GM18951 (cell line): ENCODE measurements around the gene AMZ1.
"Not testable (repeated sequence)": the region's sequence is repeated elsewhere in the genome, so short reads cannot be mapped to it uniquely, and the experiment has no call there.

Experiments used
- POLR2A ChIP-seq: IDR thresholded peaks from 4 replicates; pipeline ENCODE4 v1.6.1; 2011; ENCODE audit warnings: mild to moderate bottlenecking; ENCODE audit not compliant: insufficient read length, insufficient read depth; ENCODE audit errors: extremely low read depth
- in situ Hi-C: fragments of 300-500 bp; cut with MboI; formaldehyde crosslinking; loops from one replicate; pipeline ENCODE4 v1.12.0; 2022; ENCODE audit warnings: low sequenced_read_pairs, mixed read lengths, inconsistent platforms; ENCODE audit not compliant: unreplicated experiment

Gene AMZ1

GRCh38 chr7:2668401-2668800, 19.6 kb upstream of the AMZ1 start:
- in situ Hi-C loops, result no loop called here
- no peak for TF ChIP-seq POLR2A

- in situ Hi-C loops, result loop anchor here (5.0 kb wide), 1 partner anchor 37 kb away; no protein-coding TSS in a partner anchor
- no peak for TF ChIP-seq POLR2A
Observed at GRCh38 chr7:2670171-2670570, 17.8 kb upstream of the AMZ1 start.

- in situ Hi-C loops, result loop anchor here (5.0 kb wide), 1 partner anchor 36 kb away; no protein-coding TSS in a partner anchor
- TF ChIP-seq POLR2A, result no peak
Observed at GRCh38 chr7:2670720-2671391, 17.1 kb upstream of the AMZ1 start.

DNA sequence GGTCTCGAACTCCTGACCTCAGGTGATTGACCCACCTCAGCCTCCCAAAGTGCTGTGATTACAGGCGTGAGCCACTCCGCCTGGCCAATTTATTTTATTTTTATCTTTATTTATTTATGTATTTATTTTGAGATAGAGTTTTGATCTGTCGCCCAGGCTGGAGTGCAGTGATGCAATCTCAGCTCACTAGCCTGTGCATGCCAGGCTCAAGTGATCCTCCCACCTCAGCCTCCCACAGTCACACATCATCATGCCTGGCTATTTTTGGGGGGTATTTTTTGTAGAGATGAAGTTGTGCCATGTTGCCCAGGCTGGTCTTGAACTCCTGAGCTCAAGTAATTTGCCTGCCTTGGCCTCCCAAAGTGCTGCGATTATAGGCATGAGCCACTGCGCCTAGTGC, 14.8 kb upstream of the AMZ1 start:
- in situ Hi-C loops, result loop anchor here (5.0 kb wide), 1 partner anchor 34 kb away; no protein-coding TSS in a partner anchor

DNA sequence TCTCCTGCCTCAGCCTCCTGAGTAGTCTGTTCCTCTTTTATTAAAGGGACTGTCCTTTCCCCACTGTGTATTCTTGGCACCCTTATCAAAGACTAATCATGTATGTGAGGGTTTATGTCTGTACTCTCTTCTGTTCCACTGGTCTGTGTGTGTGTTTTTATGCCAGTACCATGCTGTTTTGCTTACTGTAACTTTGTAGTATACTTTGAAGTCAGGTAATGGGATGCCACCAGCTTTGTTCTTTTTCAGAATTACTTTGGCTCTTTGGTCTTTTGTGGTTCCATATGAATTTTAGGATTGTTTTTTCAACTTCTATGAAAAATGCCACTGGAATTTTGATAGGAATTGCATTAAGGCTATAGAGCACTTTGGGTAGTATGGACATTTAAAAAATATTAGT, 14.1 kb upstream of the AMZ1 start:
- in situ Hi-C loops, result loop anchor here (5.0 kb wide), 1 partner anchor 33 kb away; no protein-coding TSS in a partner anchor
- TF ChIP-seq POLR2A, result no peak

DNA sequence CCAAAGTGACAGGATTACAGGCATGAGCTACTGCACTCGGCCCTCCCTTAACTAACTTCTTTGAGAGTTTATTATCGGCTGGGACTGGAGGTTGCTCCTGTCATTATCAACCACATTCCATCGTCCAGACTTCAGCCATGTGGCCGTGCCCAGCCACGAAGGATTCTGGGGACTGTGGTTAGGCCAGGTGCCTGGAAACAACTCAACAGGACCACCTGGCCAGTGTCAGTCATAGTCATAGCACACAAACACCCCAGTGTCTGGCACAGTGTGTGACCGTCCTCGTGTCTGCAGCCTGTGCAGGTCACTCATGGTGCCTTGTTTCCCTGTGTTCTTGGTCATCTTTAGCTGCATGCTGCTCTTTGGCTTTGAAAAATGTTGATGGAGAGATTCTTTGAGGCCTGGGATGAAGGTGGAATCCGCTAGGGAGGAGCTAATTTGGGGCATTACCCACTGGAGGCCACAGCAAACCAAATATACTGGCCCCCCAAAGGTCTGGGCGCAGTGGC, 12.7 kb upstream of the AMZ1 start:
- TF ChIP-seq POLR2A, result no peak
- in situ Hi-C loops, result no loop called here

- in situ Hi-C loops, result not testable (repeated sequence)
Observed at GRCh38 chr7:2676576-2676975, 11.4 kb upstream of the AMZ1 start.

DNA sequence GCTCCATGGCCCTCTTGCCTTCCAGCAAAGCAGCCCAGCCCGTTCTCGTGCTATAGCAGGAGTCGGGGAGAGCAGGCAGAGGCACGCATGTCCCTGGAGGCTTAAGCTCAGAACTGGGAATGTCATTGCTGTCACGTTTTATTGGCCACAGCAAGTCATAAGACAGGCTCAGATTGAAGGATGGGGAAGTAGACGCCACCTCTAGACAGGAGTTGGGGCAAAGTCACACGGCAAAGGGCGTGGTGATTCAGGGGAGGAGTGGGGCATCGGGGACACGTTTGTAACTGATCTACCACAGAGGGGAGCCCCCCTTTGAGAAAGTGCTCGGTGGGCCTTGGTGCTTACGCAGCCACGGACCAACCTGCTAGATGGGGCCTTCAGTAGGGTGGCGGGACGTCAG, 9.5 kb upstream of the AMZ1 start:
- in situ Hi-C loops, result not testable (repeated sequence)

- in situ Hi-C loops, result not testable (repeated sequence)
Observed at GRCh38 chr7:2679135-2680127, 8.6 kb upstream of the AMZ1 start.

DNA sequence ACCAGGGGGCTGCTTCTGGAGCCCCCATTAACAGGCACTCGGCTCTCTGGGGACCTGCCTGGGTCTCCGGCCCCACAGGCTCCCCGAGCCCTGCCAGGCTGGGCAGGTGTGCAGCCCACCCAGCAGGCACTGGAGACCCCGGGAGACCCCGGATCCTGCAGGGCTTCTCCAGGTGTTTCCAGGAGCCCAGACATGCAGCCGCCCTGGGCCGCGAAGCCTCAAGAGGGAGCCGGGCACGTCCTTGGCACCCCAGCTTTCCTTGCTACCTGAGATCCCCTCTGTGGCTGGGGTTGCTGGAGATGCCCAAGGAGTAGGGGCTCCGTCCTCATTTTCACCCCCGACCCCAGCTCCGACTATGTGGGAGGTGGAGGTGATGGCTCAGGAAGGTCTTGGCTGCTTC, 7.7 kb upstream of the AMZ1 start:
- TF ChIP-seq POLR2A, result no peak
- in situ Hi-C loops, result no loop called here

DNA sequence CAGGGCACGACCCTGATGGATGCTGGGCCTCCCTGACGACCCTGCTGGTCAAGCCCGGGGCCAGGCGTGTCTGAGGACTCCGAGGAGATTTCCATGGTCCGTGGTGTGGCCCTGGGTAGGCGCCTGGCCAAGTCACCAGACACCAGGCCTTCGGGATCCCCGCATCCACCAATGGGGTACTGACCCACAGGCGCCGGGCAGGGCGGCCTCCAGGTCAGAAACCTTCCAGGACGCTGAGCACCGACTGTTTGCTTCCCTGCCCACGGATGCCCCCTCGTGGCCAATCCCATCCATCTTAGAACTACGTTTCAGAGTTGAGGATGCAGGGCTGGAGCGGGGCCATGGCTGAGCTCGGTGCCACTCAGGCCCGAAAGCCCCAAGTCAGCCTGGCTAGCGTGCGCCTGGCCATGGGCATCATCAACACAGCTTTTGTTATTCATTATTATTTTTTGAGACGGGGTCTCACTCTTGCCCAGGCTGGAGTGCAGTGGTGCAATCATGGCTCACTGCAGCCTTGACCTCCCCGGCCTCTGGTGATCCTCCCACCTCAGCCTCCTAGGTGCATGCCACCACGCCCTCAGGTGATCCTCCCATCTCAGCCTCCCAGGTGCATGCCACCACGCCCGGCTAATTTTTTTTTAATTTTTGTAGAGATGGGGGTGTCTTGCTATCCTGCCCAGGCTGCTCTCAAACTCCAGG, 7.1 kb upstream of the AMZ1 start:
- no peak for TF ChIP-seq POLR2A
- in situ Hi-C loops, result no loop called here

DNA sequence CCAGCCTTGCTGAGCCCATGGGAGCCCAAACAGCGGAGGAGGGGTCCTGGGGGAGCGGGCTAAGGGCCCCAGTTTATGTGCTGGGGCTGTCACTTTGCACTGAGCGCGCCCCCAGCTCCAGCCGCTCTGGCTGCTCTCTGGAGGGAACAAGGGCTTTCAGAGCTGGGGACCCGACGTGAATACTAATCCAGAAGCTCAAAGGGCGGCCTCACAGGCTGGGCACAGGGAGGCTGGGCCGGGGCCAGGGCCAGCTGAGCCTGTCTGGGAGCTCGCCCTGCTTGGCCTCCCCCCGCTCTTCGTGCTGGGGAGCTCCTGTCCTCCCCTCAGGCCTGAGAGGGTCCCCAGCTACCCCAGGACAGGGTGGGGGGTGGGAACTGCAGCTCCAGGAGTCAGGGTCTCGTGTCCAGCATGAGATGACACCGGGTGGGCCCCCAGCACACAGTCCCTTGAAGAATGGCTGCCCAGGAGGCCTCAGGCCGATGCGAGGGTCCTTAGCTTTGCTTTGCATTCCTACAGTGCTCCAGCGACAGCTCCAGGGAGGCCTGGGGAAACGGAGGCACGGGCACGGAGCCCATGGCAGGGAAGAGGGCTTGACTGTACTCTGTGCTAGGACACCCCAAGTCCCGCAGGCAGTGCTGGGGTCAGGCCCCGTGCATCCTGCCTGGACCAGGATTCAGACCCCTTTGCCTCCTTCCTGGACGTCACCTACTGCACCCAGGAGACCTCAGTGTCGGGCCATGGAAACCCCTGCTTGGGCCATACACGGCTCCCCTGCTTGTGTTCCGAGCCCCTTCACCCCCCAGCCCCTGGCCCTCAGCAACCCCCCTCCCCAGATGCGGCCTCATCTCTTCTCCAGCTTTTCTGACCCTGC, 5.8 kb upstream of the AMZ1 start:
- in situ Hi-C loops, result no loop called here
- TF ChIP-seq POLR2A, result no peak
